GM23248 (cell line): ENCODE data around the gene TMEM17. TPM values are rescaled to one million over a fixed set of nuclear protein-coding genes. Genes with fewer than 3 reads are reported as not detected.

Source experiments
- DNase-seq: peaks from one replicate; pipeline ENCODE4 v3.0.0-alpha.2; 2015
- H2AFZ ChIP-seq: fragments of 200-600 bp; sonication (generic); 2 replicates; pipeline ENCODE4 v1.6.1; 2016; ENCODE audit warnings: antibody characterized with exemption
- H3F3A ChIP-seq: fragments of 200-600 bp; sonication (generic); 2 replicates; pipeline ENCODE4 v1.6.1; 2016; ENCODE audit warnings: mild to moderate bottlenecking, antibody characterized with exemption, mixed run types; ENCODE audit not compliant: insufficient read depth
- H3K27ac ChIP-seq: fragments of 200-600 bp; sonication (generic); 2 replicates; pipeline ENCODE4 v1.5.1; 2016; ENCODE audit warnings: mild to moderate bottlenecking
- H3K27me3 ChIP-seq: fragments of 200-600 bp; sonication (generic); replicated peaks from 2 replicates; pipeline ENCODE4 v1.6.1; 2016; ENCODE audit warnings: mild to moderate bottlenecking; ENCODE audit not compliant: insufficient read depth
- H3K36me3 ChIP-seq: fragments of 200-600 bp; sonication (generic); 2 replicates; pipeline ENCODE4 v1.6.1; 2016; ENCODE audit warnings: low read depth, mild to moderate bottlenecking
- H3K4me1 ChIP-seq: fragments of 200-600 bp; sonication (generic); 2 replicates; pipeline ENCODE4 v1.6.1; 2016; ENCODE audit warnings: mild to moderate bottlenecking; ENCODE audit not compliant: insufficient read depth
- H3K4me2 ChIP-seq: fragments of 200-600 bp; sonication (generic); one replicate; pipeline ENCODE4 v1.6.1; 2016; ENCODE audit warnings: mild to moderate bottlenecking; ENCODE audit not compliant: unreplicated experiment
- H3K4me3 ChIP-seq: fragments of 200-600 bp; sonication (generic); 2 replicates; pipeline ENCODE4 v1.5.1; 2016; ENCODE audit warnings: mild to moderate bottlenecking
- H3K79me2 ChIP-seq: fragments of 200-600 bp; sonication (generic); 2 replicates; pipeline ENCODE4 v1.6.1; 2016; ENCODE audit warnings: mild to moderate bottlenecking; ENCODE audit not compliant: insufficient read depth
- H3K9ac ChIP-seq: fragments of 200-600 bp; sonication (generic); 2 replicates; pipeline ENCODE4 v1.6.1; 2016; ENCODE audit warnings: mild to moderate bottlenecking
- H3K9me2 ChIP-seq: fragments of 200-600 bp; sonication (generic); 2 replicates; pipeline ENCODE4 v1.6.1; 2016; ENCODE audit warnings: mixed run types, mild to moderate bottlenecking, moderate library complexity; ENCODE audit not compliant: insufficient read depth
- H3K9me3 ChIP-seq: fragments of 200-600 bp; sonication (generic); one replicate; pipeline ENCODE4 v1.6.1; 2017; ENCODE audit warnings: low read depth
- H4K20me1 ChIP-seq: fragments of 200-600 bp; sonication (generic); 2 replicates; pipeline ENCODE4 v1.6.0; 2016; ENCODE audit not compliant: insufficient read depth
- EZH2 ChIP-seq: fragments of 200-600 bp; sonication (generic); IDR thresholded peaks from 2 replicates; pipeline ENCODE4 v1.6.1; 2018; ENCODE audit warnings: antibody characterized with exemption, mild to moderate bottlenecking; ENCODE audit not compliant: insufficient read depth, poor library complexity, severe bottlenecking
- EZH2phosphoT487 ChIP-seq: fragments of 200-600 bp; sonication (generic); IDR thresholded peaks from 2 replicates; pipeline ENCODE4 v1.6.1; 2018; ENCODE audit warnings: antibody characterized with exemption, moderate library complexity, mild to moderate bottlenecking, low read depth; ENCODE audit not compliant: insufficient read depth
- WGBS, 2 experiments: methylation state at CpG; one replicate each; pipeline ENCODE4 v1.1.6; 2015 to 2017; ENCODE audit warnings: low lambda C conversion rate in 2 of 2, low coverage in 1 of 2; ENCODE audit errors: missing lambda C conversion rate in 2 of 2; 5-methylcytosine and 5-hydroxymethylcytosine counted together
- in situ Hi-C: fragments of 300-500 bp; cut with MboI; formaldehyde crosslinking; loops from 2 replicates; pipeline ENCODE4 v1.15.0; 2020
- polyA plus RNA-seq: library from polyadenylated mRNA; unstranded; fragments of >200 nt; fragmentation: Nextera tagmentation; extraction: Ambion mirVana; gene quantifications from 2 replicates; pipeline ENCODE4 v1.2.1, GENCODE V29; 2016
- total RNA-seq: library from RNA; depleted of rRNA; stranded (reverse); fragments of >200 nt; shearing (Covaris generic); gene quantifications from 2 replicates; pipeline ENCODE4 v1.2.3, GENCODE V29; 2014

Gene TMEM17
- total and polyA plus RNA-seq, 2 experiments from 2014 or later, result 3.7 to 5.7 TPM

GRCh38 chr2:62512384-62512783 is 6.4 kb upstream of the TMEM17 start:
- Histone ChIP-seq H3K9me2 (no peaks in the 10 kb centered on the region), H3F3A (no peaks in the 10 kb centered on the region), H4K20me1 (no peaks in the 10 kb centered on the region), H3K4me3 (no peak overlapping the region), H2AFZ (no peak overlapping the region), H3K9ac (no peak overlapping the region), H3K4me1 (no peaks in the 10 kb centered on the region), H3K4me2 (no peak overlapping the region), H3K79me2 (no peaks in the 10 kb centered on the region), H3K27me3 (no peaks in the 10 kb centered on the region), H3K9me3 (no peaks in the 10 kb centered on the region), H3K27ac (no peak overlapping the region), H3K36me3 (no peaks in the 10 kb centered on the region)
- in situ Hi-C loops, result no loop called here
- 70 to 81% methylated on average over 4 of the region's 4 CpGs for WGBS, 2 experiments
- TF ChIP-seq EZH2, result no peak
- TF ChIP-seq EZH2phosphoT487, result no peak
- DNase-seq, result no peak

GRCh38 chr2:62511636-62512035 is 5.6 kb upstream of the TMEM17 start:
- no peaks in the 10 kb centered on the region for H3K36me3 ChIP-seq
- no peaks in the 10 kb centered on the region for H3K9me2 ChIP-seq
- H3K9ac ChIP-seq, result no peak overlapping the region
- no peaks in the 10 kb centered on the region for H4K20me1 ChIP-seq
- no peaks in the 10 kb centered on the region for H3K27me3 ChIP-seq
- peaks cover 4% of the 10 kb centered on the region for H3K4me1 ChIP-seq
- H3K4me3 ChIP-seq, result no peak overlapping the region
- H2AFZ ChIP-seq, result no peak overlapping the region
- H3K27ac ChIP-seq, result no peak overlapping the region
- in situ Hi-C loops, result no loop called here
- no peak overlapping the region for H3K4me2 ChIP-seq
- no peak for DNase-seq
- TF ChIP-seq EZH2, result no peak
- no peak for TF ChIP-seq EZH2phosphoT487
- 38 to 43% methylated on average over 6 of the region's 6 CpGs for WGBS, 2 experiments
- peaks cover under 1% of the 10 kb centered on the region; the same call in 1 of the 2 replicates for H3F3A ChIP-seq
- H3K9me3 ChIP-seq, result no peaks in the 10 kb centered on the region
- H3K79me2 ChIP-seq, result no peaks in the 10 kb centered on the region

GRCh38 chr2:62506421-62506750 is 391 bp upstream of the TMEM17 start:
- in situ Hi-C loops, result no loop called here
- Histone ChIP-seq H3F3A (peaks cover 5% of the 10 kb centered on the region; the same call in 1 of the 2 replicates), H3K79me2 (no peaks in the 10 kb centered on the region), H3K9me3 (no peaks in the 10 kb centered on the region), H3K4me3 (peak overlapping the region; percentile 80), H3K27ac (peak overlapping the region; percentile 80), H3K9me2 (no peaks in the 10 kb centered on the region), H3K9ac (peak overlapping the region; percentile 84), H3K27me3 (no peaks in the 10 kb centered on the region), H2AFZ (peak overlapping the region; percentile 95), H3K36me3 (no peaks in the 10 kb centered on the region), H3K4me1 (peaks cover 24% of the 10 kb centered on the region), H3K4me2 (peak overlapping the region; percentile 87), H4K20me1 (no peaks in the 10 kb centered on the region)
- no peak for DNase-seq
- WGBS, 2 experiments, result 0 to 4% methylated on average over 3 of the region's 3 CpGs
- TF ChIP-seq EZH2phosphoT487 (no peak), EZH2 (no peak)

- TF ChIP-seq EZH2phosphoT487 (no peak), EZH2 (no peak)
- Histone ChIP-seq H3K4me2 (peak overlapping the region; percentile 87), H4K20me1 (no peaks in the 10 kb centered on the region), H2AFZ (peak overlapping the region; percentile 95), H3K27me3 (no peaks in the 10 kb centered on the region), H3K9me2 (no peaks in the 10 kb centered on the region), H3K79me2 (no peaks in the 10 kb centered on the region), H3F3A (peaks cover 5% of the 10 kb centered on the region; the same call in 1 of the 2 replicates), H3K27ac (peak overlapping the region; percentile 80), H3K36me3 (no peaks in the 10 kb centered on the region), H3K4me3 (peak overlapping the region; percentile 80), H3K4me1 (peaks cover 25% of the 10 kb centered on the region), H3K9ac (peak overlapping the region; percentile 84), H3K9me3 (no peaks in the 10 kb centered on the region)
- 7 to 8% methylated on average over 11 to 17 of the region's 18 CpGs for WGBS, 2 experiments
- in situ Hi-C loops, result no loop called here
- DNase-seq, result no peak
These were observed 766 bp downstream of the TMEM17 start for GRCh38 chr2:62505109-62505749.
